BJ (cell line): ENCODE results near the gene CPNE8. TPM values are rescaled to one million over a fixed set of nuclear protein-coding genes. Genes with fewer than 3 reads are reported as not detected.

Experiments used
- CTCF ChIA-PET: fragments of 350-600 bp; formaldehyde crosslinking; extraction: SDS; loops from one replicate; lab custom pipeline; 2021; ENCODE audit warnings: antibody characterized with exemption, inconsistent platforms; lab: Yijun Ruan, JAX
- POLR2A ChIA-PET: fragments of 300-600 bp; sonication (Branson Sonifier 250); formaldehyde crosslinking; extraction: SDS; loops from one replicate; lab custom pipeline; 2021; ENCODE audit warnings: antibody characterized with exemption; lab: Charles Lee
- DNase-seq: peaks from one replicate; pipeline ENCODE4 v3.0.0-alpha.2; 2011; ENCODE audit warnings: low read depth
- H3K27me3 ChIP-seq: 2 replicates; pipeline ENCODE4 v1.6.0; 2011; ENCODE audit warnings: low read length; ENCODE audit not compliant: control insufficient read depth, insufficient read depth
- H3K36me3 ChIP-seq: 2 replicates; pipeline ENCODE4 v1.5.1; 2011; ENCODE audit warnings: low read length; ENCODE audit not compliant: control insufficient read depth, insufficient read depth
- H3K4me3 ChIP-seq: 2 replicates; pipeline ENCODE4 v1.5.1; 2011; ENCODE audit warnings: low read depth, mild to moderate bottlenecking, control low read depth, low read length
- CTCF ChIP-seq: IDR thresholded peaks from 2 replicates; pipeline ENCODE4 v1.5.1; 2011; ENCODE audit warnings: low read depth, mild to moderate bottlenecking, control low read depth, inconsistent platforms, low read length, moderate library complexity; ENCODE audit not compliant: insufficient read depth
- polyA plus RNA-seq: library from polyadenylated mRNA; depleted of rRNA; stranded (reverse); fragments of >200 nt; gene quantifications from 2 replicates; pipeline ENCODE4 v1.2.3, GENCODE V29; 2011

Gene CPNE8
- polyA plus RNA-seq, 1 experiment = 0.47 TPM

GRCh38 chr12:38666425-38666824 is 239.0 kb downstream of the CPNE8 start:
- POLR2A ChIA-PET = no interaction called here
- no peak for TF ChIP-seq CTCF

GRCh38 chr12:38664661-38665269 is 240.6 kb downstream of the CPNE8 start:
- H3K4me3 ChIP-seq = no peak overlapping the region
- TF ChIP-seq CTCF = peak; percentile 43

More at GRCh38 chr12:38666425-38666824, 239.0 kb downstream of the CPNE8 start:
- Histone ChIP-seq H3K4me3 (no peak overlapping the region), H3K36me3 (no peaks in the 10 kb centered on the region), H3K27me3 (no peaks in the 10 kb centered on the region)
- CTCF ChIA-PET = no interaction called here
- no peak for DNase-seq

GRCh38 chr12:38662829-38663228 is 242.6 kb downstream of the CPNE8 start:
- CTCF ChIA-PET = no interaction called here
- POLR2A ChIA-PET = no interaction called here
- H3K27me3 ChIP-seq = no peaks in the 10 kb centered on the region
- no peak for DNase-seq
- no peak overlapping the region for H3K4me3 ChIP-seq
- no peaks in the 10 kb centered on the region for H3K36me3 ChIP-seq
- no peak for TF ChIP-seq CTCF

More at GRCh38 chr12:38664661-38665269, 240.6 kb downstream of the CPNE8 start:
- no peaks in the 10 kb centered on the region for H3K27me3 ChIP-seq
- H3K36me3 ChIP-seq = no peaks in the 10 kb centered on the region
- CTCF ChIA-PET = no interaction called here
- POLR2A ChIA-PET = no interaction called here
- no peak for DNase-seq

GRCh38 chr12:38653650-38654049 is 251.7 kb downstream of the CPNE8 start:
- Histone ChIP-seq H3K27me3 (no peaks in the 10 kb centered on the region), H3K36me3 (no peaks in the 10 kb centered on the region), H3K4me3 (no peak overlapping the region)
- ChIA-PET POLR2A (no interaction called here), CTCF (no interaction called here)
- no peak for DNase-seq
- no peak for TF ChIP-seq CTCF

GRCh38 chr12:38648813-38649212 is 256.6 kb downstream of the CPNE8 start:
- no peaks in the 10 kb centered on the region for H3K36me3 ChIP-seq
- no peaks in the 10 kb centered on the region for H3K27me3 ChIP-seq
- CTCF ChIA-PET = no interaction called here
- no peak for TF ChIP-seq CTCF
- POLR2A ChIA-PET = no interaction called here
- no peak for DNase-seq
- no peak overlapping the region for H3K4me3 ChIP-seq
